LNCAP (cell line): ENCODE results near the gene IFI27.

Experiments used
- CTCF ChIP-seq: fragments of 450-650 bp; IDR thresholded peaks from 2 replicates; pipeline ENCODE4 v1.5.1; 2017; ENCODE audit warnings: mild to moderate bottlenecking

IFI27 gene

GRCh38 chr14:94144765-94145164, 34.2 kb downstream of the IFI27 start:
- no peak for TF ChIP-seq CTCF

DNA sequence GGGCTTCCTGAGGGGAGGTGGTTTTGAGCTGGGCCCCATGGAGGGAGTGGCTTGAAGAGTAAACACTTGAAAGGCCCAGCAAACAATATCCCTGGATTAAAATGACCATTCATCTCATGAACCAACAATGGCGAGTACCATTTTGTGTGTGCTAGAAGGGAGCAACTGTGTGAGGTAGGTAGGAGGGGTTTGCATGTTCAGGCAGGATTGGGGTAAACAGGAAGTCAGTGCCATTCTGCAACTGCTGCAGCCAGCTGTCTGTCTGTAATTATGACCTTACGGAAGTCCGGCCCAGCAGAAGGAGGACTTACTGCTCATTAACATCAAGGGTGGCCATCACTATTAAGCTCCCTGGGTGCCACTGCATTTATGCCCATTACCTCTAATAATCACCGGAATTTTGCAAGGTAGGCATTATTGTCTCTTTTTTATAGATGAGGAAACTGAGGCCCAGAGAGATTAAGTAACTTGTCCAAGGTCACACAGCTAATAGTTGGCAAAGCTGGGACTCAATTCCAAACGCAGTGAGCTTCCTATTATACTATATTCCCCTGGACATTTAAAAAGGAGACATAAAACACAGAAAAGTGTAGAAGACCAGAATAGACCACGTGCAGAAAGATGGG, 35.5 kb downstream of the IFI27 start:
- TF ChIP-seq CTCF: no peak

GRCh38 chr14:94152676-94153075, 42.1 kb downstream of the IFI27 start:
- no peak for TF ChIP-seq CTCF

DNA sequence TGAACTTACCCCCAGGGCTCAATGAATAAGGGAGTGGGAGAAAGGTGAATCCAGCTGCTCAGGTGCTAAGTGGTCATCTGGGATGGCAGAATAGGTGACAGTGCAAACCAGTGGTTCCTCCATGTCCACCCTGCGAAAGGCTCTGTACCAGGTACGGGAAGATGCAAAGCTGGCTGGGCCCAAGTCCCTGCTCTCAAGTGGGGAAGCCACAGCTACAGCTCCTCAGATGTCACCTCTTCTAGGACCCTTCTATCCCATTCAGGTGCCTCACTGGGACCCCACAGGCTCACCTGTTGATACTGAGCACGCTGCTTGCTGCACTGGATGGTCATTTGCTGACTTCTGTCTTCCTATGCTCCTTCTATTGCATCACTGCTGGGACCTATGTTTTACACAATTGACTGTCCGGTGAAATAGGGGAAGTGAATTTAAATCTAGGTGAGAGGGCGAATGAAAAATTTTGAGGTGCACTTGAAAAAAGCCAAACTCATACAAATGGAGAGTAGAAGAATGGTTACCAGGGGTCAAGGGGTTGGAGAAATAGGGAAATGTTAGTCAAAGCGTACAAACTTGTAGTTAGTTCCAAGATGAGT, 43.3 kb downstream of the IFI27 start:
- TF ChIP-seq CTCF: no peak

DNA sequence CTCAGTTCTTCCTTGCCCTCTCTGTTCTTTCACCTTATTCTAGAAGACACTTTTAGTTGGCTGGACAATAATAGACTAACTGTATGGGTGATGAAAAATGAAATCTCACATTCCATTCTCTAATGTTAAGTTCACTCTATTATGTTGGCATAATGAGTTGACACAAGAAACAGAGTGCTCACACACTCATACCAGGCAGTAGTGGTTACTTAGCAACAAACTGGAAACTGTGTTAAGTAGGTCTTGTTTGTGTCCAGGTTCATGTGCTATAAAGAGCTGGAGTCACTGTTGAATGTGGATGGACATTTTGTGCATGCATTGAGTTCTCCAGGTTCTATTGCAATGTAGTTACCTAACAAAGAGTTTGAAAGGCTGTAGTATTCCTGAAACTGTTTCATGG, 46.7 kb downstream of the IFI27 start:
- TF ChIP-seq CTCF: no peak

DNA sequence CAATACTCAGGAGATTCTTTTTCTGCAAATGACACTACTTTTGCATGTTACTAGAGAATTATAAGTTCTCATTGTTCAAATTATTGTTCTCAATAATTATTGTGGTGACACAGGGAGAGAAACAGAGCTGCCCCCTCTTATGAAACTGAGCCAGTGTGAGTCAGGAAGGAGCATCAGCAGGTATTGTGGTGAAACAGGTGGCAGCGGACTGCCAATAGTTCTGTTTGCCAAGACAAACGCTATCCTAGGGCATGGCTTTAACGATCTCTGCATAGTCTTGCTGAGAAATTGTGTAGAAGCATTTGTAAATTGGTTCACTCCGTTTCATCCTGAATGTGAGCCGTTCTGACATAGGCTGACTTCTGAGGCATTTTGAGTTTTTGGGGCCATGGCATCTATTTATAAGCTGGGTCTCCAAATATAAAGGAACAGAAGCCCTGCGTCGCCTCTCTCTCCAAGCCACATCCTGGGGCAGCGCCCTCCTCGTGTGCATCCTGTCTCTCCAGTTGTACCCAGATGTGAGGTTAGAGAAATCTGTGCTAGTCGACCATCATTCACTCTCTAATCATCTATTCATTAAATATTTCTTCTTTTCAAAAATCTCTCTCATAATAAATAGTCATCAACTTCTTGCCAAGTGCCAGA, 47.8 kb downstream of the IFI27 start:
- TF ChIP-seq CTCF: no peak

DNA sequence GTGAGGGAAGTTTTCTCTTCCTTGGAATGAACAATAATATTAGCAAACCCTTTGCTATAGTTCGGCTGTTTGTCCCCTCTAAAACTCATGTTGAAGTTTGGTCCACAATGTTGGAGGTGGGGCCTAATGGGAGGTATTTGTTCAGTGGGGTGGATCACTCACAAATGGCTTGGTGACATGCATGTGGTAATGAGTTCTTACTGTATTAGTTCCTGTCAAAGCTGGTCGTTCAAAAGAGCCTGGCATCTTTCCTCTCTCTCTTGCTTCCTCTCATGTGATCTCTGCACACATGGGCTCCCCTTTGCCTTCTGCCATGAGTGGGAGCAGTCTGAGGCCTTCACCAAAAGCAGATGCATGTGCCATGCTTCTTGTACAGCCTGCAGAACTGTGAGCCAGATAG, 50.5 kb downstream of the IFI27 start:
- no peak for TF ChIP-seq CTCF
